HG03139 (cell line): ENCODE measurements around the gene ANKRD34A.
A peak's percentile ranks its signal among the peaks of the same experiment; 100 is the strongest.

Experiments used
- ATAC-seq: cut with Tn5 transposase; IDR thresholded peaks from one replicate; pipeline ENCODE4 v1.9.1; 2021; ENCODE audit not compliant: unreplicated experiment

Gene ANKRD34A

DNA sequence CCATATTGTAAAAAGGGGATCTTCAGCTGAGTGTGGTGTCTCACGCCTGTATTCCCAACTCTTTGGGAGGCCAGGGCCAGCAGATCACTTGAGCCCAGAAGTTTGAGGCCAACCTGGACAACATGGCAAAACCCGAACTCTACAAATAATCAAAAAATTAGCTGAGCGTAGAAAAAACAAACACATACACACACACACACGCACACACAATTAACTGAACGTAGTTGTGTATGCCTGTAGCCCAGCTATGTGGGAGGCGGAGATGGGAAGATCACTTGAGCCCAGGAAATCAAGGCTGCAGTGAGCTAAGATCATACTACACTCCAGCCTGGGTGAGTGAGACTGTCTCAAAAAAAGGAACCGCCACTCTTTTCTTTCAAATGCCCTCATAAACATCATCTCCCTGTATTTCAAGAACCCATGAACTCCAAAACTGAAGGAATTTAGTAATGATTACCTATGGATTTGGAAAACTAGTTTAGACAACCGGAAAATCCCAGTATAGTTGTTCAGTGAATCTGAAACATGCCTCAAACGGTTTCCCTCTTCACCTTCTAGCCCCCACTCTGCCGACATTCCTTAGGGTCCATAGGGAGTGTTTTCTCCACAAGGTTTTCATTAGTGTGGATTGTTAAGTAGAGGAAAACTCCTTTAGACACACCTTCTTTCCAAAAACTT, 27.5 kb upstream of the ANKRD34A start:
- no peak for ATAC-seq

DNA sequence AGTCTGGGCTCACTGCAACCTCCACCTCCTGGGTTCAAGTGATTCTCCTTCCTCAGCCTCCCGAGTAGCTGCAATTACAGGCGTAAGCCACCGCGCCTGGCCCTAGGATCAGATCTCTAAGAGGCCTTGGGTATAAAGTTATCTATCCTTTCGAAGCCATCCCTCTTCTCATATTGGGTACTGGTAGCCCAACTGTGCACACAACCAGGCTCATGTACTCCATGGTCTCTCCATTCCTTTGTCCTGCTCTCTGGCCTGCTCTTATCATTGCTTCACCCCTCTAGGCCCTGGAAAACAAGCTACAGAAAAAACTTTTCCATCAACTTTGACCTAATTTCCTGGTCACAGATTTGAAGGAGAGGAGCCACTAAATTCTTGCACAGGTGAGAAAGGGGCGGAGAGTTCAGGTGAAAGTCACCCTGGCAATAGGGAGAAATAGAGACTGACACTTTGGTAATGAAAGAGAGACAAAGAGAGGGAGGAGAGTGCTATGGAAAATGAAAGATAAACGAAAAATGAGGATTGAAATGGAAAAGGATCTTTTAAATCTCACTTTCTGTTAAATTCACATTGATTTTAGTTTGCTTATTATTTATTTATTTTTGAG, 26.0 kb upstream of the ANKRD34A start:
- ATAC-seq = no peak

DNA sequence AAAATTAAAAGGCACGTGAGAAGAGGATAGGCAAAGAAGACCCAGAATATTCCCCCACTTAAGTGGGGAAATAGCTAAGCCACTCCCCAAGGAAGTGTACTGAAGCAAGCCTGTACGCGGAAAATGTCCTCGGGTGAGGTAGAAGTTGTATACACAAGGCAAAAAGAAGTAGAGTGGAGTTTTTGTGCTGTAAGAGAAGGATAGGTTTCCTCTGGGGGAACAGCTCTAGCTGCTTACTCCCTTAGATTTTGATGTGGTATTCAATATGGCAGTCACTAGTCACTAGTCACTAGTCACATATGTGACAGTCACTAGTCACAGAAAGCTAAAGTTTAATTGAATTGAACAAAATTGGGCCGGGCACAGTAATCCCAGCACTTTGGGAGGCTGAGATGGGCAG, 24.4 kb upstream of the ANKRD34A start:
- ATAC-seq = no peak

DNA sequence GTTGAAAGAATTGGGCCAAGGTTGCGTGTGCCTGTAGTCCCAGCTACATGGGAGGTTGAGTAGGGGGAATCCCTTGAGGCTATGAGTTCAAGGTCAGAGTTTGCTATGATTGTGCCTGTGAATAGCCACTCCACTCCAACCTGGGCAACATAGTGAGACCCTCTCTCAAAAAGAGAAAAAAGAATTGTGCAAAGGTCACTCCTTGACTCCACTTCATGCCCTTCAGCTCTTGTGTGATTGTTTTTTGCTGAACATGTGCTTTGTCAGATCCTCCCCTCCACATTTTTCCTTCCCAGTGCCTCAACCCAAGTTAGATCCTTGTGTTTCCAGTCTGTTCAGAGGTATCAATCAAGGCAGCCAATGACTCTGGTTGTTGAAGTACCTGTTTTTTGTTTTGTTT, 23.6 kb upstream of the ANKRD34A start:
- no peak for ATAC-seq

DNA sequence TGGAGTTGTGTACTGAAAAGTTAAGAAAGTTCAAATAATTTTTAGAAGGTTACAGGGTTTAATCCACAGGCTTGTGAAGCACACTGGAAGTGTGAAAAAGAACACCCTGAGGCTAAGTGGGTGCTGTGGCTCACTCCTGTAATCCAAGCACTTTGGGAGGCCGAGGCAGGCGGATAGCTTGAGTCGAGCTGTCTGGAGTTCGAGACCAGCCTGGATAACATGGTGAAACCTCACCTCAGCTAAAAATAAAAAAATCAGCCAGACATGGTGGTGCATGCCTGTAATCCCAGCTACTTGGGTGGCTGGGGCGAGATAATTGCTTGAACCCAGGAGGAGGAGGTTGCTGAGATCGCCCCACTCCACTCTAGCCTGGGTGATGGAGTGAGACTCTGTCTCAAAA, 22.2 kb upstream of the ANKRD34A start:
- ATAC-seq = no peak

DNA sequence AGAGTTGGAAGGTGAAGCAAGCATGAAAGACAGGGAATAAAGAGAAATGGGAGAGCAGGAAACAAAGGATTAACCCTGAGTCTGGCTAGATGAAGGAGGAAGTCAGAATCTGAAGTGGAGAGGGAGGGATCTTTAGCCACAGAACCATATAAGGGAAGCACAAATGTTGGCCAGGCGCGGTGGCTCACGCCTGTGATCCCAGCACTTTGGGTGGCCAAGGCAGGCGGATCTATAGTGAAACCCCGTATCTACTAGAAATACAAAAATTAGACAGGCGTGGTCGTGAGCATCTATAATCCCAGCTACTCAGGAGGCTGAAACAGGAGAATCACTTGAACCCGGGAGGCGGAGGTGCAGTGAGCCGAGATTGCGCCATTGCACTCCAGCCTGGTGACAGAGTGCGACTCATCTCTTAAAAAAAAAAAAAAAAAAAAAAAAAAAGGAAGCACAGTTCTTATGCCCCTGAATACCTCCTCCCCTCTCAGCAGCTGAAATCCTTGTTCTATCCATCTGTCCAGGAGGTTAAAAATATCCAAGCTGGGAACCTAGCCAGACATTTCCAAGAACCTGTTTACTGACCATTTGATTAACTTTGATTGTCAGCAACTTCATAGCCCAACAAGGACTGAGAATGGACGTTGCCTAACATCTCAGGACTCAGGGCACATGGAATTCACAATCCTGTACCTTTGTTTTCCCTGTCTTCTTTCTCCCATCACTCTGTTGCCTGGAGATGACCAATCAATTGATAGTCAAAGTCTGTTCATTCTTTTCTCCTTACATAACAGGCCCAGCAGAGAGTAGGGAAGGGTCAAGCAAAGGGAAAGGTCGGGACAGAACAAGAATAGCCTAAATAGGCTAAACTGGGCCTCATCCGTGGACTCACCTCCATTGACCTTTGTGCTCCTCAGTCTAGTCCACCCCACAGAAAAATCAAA, 21.4 kb upstream of the ANKRD34A start:
- ATAC-seq = no peak

DNA sequence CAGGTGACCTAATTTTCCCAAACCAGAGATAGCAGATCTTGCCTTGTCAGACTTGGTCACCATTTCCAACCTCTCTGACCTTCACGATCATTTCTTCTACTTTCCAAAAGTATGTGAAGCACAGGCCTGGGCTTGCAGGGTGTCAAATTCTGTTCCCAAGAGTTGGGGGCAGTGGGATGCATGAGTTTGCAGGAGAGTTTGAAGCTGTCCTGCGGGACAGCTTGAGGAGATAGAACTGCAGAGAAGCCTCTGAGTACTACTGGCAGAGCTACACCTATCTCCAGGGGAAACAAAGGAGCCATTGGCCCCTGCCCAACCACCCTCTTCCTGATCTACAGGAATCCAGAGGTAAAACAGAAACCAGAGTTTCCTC, 20.7 kb upstream of the ANKRD34A start:
- ATAC-seq = no peak

DNA sequence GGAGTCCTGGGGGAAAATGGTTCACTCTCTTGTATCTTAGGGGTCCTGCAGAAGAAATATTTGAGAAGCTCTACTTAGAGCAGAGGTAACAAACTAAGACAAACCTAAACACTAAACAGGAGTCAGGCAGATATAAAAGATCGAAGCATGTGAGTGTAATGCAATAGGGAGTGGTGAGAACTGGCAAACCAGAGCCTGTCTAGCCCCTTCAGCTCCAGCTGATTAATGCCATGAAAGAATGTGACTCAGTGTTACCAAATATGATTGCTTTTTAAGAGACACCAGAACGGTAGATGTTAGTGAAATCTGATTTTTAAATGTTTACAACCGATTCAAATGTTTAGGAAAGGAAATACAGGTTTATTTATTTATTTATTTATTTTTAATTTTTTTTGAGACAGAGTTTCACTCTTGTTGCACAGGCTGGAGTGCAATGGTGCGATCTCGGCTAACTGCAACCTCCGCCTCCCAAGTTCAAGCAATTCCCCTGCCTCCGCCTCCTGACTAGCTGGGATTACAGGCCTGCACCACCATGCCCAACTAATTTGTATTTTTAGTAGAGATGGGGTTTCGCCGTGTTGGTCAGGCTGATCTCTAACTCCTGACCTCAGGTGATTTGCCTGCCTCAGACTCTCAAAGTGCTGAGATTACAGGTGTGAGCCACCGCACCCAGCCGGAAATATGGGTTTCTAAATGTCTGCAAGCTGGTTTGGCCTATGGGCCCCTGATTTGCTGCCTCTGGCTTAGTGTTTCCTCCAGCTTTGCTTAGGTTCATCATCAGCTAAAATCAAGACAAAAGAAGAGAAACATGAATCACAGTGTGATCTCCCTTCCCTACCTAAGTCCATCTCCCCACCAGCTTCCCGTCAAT, 19.8 kb upstream of the ANKRD34A start:
- ATAC-seq = no peak

DNA sequence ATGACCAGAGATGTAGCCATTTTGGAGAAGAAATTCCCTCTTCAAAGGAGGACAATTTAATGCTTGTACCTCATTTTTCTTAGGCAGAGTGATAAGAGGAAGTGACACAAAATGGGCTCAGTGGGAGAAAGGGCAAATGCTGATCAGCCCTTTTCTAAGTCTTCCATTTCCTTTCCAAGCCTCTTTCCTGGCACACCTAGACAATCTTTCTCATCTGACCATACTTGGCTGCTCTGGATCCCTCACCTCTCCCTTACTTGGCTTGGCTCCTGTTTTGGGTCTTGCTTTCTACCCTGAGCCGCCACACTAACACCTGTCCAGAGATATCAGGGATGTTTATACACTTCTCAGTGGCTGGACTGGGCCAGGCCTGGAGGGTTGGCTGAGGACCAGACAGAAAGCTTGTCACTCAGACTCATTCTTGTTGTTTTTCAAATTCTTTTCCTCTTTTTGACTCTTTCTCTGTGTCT, 18.9 kb upstream of the ANKRD34A start:
- ATAC-seq = no peak

DNA sequence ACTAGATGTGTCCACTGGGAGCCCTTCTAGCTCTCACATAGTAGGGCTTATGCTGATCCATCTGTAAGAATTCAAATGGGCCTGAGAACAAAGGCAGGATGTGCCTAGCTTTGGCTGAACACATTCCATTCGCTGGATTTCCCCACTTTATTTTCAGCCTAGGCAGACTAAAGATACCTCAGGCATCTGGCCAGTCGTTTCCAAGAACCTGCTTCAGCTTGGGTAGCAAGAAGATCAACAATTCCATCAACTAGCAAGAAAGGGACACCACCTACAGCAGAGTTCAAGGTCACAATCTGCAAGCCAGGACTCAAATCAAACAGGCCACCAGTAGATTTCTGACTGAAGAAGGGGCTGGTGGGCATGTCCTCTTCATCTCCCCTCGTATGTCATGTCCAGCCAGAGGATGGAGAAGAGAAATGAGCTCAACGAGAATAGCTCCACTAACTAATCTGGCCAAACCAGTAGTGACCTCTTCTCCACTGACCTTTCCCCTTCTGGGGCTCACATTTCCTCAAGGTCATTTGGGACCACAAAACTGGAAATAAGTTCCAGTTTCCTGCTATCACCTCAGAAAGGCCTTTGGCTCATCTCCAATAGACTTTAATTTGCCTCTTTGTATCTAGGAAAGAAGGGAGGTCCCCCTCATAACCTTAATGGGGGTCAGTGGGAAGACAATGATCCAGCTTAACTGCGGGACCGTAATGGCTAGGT, 17.8 kb upstream of the ANKRD34A start:
- ATAC-seq = no peak

DNA sequence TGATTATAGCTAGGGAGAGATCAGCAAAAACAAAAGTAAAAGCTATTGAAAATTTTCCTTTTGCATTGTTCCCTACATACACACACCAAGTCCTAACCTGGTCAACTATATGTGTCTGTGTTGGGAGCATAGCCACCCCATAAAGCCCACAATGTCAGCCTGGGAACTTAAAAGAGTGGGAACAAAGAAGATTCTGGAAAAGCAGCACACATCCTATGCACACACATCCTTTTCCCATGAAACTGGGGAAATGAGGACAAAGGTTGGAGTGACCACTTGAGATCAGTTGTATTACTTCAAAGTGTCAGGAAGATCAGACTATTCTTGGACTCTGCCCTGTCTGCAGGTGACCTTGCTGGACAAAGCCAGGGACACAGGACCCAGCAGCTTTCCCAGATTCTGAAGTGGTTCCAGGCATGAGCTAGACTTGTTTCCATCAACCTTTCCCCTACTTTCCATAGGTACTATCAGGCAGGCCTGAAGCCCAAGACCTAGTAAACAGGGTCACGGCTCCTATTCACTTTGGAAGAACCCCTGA, 16.2 kb upstream of the ANKRD34A start:
- no peak for ATAC-seq

DNA sequence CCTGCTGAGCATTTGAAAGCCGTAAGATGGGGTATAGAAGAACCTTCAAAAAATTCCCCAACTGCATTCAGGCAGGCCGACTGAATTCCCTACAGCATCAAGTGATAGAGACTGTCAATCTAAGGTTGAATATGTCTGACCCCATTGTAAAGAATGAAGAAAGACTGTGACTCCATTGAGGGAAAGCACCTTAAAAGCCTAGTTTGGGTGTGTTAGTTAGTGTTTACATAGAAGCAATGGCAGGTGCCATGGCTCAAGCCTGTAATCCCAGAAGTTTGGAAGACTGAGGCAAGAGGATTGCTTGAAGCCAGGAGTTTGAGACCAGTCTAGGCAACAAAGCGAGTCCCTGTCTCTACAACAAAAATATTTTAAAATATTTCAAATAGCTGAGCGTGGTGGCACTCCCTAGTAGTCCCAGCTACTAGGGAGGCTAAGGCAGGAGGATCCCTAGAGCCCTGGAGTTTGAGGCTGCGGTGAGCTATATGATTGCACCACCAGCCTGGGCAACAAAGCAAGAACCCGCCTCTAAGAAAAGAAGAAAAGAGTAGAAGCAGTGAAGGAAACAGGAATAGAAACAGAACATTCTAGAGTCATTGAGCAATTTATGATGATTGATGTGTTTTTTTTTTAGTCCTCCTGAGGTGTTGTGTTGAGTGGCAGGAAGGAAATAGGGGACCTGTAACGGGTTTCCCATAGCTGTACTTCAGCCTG, 15.5 kb upstream of the ANKRD34A start:
- ATAC-seq = peak; percentile 0

DNA sequence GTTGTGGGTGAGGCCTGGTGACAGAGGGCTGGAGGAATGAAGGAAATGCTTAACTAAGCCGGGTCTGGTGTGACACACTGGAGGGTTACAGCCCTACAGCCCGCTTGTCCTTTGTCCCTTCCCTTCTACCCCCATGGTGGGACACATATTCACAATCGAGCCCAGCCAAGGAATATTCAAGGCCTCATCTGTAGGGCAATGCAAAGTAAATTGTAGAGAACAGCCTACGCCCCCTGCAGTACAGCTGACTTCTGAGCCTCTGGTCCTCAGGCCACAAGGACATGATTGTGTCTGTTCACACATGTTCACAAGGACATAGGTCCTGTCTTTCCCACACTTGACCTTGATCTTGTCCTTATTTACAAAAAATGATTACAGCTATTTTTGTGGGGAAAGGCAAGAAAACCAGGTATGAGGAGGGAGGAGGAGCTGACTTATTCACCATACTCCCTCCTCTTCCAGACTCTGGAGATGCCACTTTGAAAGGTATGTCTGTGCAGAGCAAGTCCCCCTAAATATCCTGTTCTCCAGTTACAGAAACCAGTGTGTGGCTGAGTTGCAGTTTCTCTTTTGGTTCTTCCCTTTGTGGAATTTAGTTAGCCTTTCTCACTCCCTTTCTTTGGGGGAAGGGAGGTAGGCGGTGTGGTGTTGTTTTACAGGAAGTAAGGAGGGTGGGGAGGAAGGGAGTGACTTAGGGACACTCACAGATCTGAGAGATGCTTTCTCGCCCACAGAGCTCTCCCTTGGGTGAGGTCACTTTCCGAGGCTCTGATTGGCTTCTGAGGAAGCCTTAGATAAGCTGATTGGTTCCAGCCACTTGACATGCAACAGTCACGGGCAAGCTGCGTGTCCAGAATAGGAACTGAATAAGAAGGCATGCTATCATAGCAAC, 14.7 kb upstream of the ANKRD34A start:
- ATAC-seq = peak; percentile 90

DNA sequence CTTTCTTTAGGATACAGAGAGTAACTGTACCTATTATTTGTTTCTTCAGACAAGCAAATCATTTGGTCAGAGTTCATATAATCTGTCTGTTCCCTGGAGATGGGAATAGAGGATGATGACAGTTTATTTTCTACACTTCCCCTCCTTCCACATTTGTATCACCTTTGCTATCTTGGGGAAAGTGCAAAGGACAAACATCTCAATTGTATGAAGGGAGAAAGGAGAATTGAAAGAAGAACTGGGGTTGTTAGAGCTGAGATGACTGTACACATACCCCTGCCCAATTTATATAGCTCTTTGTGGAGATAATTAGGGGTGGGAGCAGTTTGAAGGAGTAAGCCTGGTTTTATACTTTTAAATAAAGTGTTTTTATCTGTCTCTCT, 14.1 kb upstream of the ANKRD34A start:
- no peak for ATAC-seq

DNA sequence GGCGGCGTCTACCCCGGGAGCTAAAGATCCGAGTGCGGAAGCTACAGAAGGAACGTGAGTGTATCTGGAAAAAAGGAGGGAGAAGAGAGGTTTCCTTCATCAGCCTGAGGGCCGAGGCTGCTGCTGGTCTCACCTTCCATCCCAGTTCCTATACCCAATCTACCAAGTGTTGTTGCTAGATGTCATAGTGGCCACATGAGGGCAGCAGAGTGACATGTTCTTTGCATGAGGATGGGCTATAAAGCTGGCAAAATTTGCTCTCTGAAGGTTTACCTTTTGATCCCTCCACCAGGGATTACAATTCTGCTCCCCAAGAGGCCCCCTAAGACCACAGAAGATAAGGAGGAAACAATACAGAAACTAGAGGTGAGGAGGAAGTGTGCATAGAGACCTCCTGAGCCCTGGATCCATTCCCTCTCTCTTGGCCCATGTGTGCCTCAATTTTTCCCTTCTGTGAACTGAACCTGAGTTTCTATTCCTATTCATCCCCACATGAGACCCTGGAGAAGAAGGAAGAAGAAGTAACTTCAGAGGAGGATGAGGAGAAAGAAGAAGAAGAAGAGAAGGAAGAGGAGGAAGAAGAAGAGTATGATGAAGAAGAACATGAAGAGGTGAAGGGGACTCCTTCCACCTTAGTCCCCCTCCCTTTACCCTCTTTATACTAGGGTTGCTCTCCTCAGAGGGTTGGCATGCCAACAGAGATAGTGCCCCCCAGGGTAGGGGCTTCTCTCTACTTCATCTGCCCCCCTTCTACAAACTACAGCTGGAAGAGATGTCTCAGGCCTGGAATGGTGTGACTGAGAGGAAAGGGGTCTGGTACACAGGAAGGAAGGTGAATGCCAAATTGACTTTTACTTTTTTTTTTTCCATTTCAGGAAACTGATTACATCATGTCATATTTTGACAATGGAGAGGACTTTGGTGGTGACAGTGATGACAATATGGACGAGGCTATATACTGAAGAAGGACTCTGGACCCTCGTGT, 13.4 kb upstream of the ANKRD34A start:
- ATAC-seq = no peak

DNA sequence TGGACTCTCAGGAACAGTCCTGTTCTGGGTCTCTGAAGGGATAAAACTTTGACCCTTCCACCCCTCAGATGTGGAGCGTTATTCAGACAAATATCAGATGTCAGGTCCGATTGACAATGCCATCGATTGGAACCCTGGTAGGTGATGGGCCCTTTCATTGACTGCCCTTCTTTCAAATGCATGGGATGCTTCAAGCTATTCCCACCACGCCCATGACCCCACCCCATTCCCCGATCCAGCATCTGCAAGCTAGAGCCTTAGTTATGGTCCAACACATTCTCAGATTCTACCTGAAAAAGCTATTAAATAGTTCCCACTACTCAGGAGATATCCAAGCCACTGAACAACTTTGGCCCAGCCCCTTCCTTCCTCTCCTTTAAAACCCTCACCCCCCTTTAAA, 12.6 kb upstream of the ANKRD34A start:
- no peak for ATAC-seq

DNA sequence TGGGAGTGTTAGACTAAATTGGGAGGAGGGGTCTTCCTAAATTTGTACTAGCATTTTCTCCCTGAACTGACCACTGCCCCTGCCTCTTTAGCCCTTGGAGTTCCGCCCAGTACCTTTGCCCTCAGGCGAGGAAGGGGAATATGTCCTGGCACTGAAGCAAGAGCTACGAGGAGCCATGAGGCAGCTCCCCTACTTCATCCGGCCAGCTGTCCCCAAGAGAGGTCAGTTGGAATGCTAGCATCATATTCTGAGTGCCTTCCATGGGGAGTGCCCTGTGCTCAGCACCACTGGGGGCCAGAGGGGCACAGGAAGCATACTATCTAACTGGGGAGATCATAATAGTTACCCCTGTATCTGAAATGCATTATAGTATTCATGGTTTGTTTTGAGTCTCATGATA, 10.8 kb upstream of the ANKRD34A start:
- ATAC-seq = no peak
